ENCODE data around the gene DUSP23.

DNA sequence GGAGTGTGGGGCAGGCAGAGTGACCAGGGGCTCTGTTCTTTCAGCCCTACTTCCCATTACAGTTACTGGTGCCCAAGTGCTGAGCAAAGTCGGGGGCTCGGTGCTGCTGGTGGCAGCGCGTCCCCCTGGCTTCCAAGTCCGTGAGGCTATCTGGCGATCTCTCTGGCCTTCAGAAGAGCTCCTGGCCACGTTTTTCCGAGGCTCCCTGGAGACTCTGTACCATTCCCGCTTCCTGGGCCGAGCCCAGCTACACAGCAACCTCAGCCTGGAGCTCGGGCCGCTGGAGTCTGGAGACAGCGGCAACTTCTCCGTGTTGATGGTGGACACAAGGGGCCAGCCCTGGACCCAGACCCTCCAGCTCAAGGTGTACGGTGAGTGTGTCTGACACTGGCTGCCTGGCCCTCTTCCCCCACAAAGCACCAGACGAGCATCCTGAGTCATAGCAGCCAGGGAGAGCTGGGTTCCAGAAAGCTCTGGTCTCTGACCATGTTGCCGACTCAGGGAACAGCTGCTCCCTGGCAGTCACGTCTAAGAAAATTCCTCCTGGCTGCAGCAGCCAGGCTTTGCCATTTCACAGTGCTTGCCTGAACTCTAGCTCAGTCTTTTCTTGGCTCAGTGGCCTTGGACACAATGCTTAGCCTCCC, 49.2 kb downstream of the DUSP23 start:
- TF ChIP-seq EZH2 (IDR thresholded peaks at IDR 0.05), result no peak
- no peak for TF ChIP-seq POLR2AphosphoS5 (IDR thresholded peaks at IDR 0.05; ENCODE audit: borderline replicate concordance, low read depth, low read length)

Data from SK-N-MC (cell line).